ENCODE results near the gene SYNJ2.

Gene SYNJ2

DNA sequence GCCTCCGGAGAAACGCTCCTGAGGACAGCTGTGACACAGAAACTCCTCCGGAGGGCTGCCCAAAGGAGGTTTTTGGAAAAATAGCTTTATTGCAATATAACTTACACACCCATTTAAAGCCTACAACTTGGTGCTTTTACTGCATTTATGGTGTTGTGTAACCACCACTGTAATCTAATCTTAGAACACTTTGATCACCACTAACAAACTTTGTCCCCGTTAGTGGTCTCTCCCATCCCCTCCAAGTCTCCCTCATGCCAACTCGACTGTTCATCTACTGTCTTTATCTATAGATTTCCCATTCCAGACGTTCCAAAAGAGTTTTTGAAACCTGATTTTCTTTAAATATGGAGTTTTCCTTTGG, 62.8 kb downstream of the SYNJ2 start:
- DNase-seq = no peak

- no peak for DNase-seq
These were observed 64.8 kb downstream of the SYNJ2 start for GRCh38 chr6:158046201-158047126.

GRCh38 chr6:158047127-158047518, 65.5 kb downstream of the SYNJ2 start:
- DNase-seq = peak; percentile 69

GRCh38 chr6:158047563-158048323, 66.1 kb downstream of the SYNJ2 start:
- DNase-seq = no peak

DNA sequence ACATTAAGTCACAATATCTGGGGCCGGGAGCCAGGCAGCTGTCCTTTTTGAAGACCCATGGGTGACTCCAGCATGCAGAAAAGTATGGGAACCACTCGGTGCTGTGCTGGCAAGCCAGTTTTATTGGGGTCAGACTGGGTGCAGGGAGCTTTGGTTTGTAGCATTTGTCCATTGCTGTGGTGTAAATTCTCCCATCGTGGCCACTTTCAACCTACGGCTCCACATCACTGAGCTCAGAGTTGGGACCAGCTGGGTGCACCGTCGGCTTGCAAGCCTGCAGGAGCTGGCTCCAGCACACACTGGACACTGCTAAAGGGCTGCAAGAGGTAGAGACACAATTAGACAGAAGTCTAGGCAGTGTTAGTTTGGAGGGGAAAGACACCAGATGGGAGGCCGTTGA, 66.9 kb downstream of the SYNJ2 start:
- no peak for DNase-seq

- DNase-seq = no peak
These were observed 67.7 kb downstream of the SYNJ2 start for GRCh38 chr6:158049055-158050028.

GRCh38 chr6:158050107-158050735, 68.6 kb downstream of the SYNJ2 start:
- DNase-seq = no peak

DNA sequence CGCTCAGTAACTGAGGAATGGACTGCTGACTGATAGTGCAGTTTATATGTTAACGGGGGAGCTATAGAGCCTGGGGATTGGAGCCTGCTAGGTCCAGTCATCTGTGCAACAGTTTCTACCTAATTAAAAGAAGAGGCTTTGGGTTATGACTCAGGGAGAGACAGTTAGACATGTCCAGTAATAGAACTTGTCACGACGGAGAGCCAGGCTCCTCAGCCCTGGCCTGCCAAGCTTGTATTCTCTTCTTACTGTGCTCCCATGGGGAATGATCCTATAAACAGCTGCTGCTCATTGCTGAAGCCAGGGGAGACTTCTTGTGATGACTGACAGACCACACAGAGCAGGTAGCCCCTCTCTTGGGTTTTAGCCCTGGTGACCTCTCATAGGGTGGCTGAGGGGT, 69.3 kb downstream of the SYNJ2 start:
- DNase-seq = peak; percentile 85

GRCh38 chr6:158051968-158052367, 70.3 kb downstream of the SYNJ2 start:
- DNase-seq = no peak

- DNase-seq = no peak
These were observed 72.0 kb downstream of the SYNJ2 start for GRCh38 chr6:158053377-158054313.

DNA sequence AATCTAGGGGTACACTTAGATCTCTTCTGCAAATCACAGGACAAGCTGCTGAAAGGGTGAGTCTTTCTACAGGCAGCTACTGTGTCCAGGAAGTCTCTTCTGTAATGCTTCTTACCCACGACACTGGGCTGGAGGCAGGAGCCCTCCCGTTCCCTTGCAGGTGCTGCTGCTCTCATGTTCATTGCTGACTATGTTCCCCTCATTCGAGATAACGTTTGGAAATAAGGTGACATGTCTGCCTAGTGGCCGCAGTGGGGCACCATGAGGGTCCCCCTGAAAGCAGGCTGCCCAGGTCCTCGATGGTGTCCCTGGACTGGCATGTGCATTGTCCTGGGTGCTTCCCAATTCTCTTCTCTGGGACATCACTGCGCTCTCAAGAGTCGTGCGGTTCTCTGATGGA, 74.7 kb downstream of the SYNJ2 start:
- no peak for DNase-seq

DNA sequence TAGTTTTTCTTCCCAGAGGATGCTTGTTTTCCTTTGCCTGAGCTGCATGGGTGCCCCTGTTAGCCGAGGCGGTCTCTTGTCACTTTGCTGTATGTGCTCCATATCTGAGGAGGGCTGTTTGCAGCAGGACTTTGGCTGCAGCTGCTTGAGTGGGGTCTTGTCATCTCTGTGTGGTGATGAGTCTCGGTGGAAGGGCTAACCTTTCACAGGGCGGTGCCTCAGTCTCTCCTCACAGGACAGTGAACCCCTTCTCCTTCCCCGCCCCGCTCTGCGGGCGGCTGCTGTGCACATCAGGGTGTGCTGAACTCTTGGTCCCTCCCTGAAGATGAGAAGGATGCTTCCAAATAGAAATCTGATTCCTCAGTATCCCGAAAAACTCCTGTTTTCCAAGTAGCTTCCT, 75.1 kb downstream of the SYNJ2 start:
- DNase-seq = no peak

GRCh38 chr6:158057213-158057987, 75.7 kb downstream of the SYNJ2 start:
- DNase-seq = peak; percentile 98

- DNase-seq = no peak
These were observed 76.5 kb downstream of the SYNJ2 start for GRCh38 chr6:158058171-158058651.

DNA sequence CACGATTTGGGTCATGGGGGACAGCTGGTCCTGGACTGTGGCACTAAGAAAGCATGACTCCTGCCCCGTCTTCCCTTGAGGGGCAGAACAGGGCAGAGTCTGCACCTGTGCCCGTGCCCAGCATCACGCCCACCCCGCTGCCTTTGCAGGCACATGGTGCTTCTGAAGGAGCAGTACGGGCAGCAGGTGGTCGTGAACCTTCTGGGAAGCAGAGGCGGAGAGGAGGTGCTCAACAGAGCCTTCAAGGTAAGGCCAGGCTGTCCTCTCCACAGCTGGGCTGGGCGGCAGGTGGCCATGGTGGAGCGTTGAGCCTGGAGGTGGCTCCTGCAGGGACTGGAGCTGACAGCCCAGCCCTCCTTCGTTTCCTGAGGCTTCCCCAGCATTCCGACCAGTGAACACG, 77.4 kb downstream of the SYNJ2 start:
- DNase-seq = no peak

- peak; percentile 92 for DNase-seq
These were observed 79.0 kb downstream of the SYNJ2 start for GRCh38 chr6:158060455-158061360.

GRCh38 chr6:158061361-158061708, 79.7 kb downstream of the SYNJ2 start:
- DNase-seq = no peak

DNA sequence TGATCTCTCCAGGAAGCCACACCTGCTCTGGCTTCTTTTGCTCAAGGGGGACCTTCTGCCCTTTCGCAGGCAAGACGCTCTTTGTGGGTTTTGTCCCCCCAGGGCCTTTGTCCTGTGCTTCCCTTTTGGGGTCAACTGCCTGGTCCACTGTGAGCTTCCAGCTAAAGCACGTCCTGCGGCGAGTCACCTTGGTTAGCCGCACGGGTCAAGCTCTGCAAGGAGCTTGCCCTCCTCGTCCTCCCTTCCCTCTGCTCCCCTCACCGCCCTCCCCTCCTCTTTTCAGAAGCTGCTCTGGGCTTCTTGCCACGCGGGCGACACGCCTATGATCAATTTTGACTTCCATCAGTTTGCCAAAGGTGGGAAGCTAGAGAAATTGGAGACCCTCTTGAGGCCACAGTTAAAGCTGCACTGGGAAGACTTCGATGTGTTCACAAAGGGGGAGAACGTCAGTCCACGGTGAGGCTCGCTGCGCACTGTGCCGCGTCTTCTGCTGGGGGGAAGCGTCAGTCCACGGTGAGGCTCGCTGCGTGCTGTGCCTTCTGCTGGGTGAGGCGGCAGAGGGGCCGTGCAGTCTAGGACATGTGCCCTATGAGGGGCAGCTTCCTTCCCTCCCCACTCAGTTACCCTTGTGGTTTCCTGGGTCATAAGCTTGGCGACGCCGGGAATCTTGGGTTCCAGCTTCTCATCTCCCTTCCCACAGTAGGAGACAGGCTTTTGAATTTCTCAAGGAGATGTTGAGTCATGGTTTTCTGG, 80.2 kb downstream of the SYNJ2 start:
- DNase-seq = peak; percentile 26
